HCT116 (cell line): Measurements from ENCODE around the gene SVIL. TPM values are rescaled to one million over a fixed set of nuclear protein-coding genes. Genes with fewer than 3 reads are reported as not detected.

Experiments
- ATAC-seq: fragments of 200-7000 bp; cut with Tn5 transposase; 2 replicates; pipeline ENCODE4 v1.9.1; 2020; ENCODE audit warnings: mild to moderate bottlenecking, moderate library complexity
- BruUV-seq: library from RNA; stranded (reverse); fragments of 400-500 nt; replicated peaks from 2 replicates; lab custom pipeline; 2021; lab: Mats Ljungman, UMichigan
- CTCF ChIA-PET: fragments of 300-600 bp; sonication (Branson Sonifier 250); formaldehyde crosslinking; loops from one replicate; lab custom pipeline; 2021; ENCODE audit warnings: antibody characterized with exemption; lab: Charles Lee
- POLR2A ChIA-PET: fragments of 300-600, 350-600 bp; sonication (Branson Sonifier 250); formaldehyde crosslinking; loops from one replicate; lab custom pipeline; 2021; ENCODE audit warnings: antibody characterized with exemption; lab: Charles Lee
- RAD21 ChIA-PET, 2 experiments: fragments of 300-600 bp; sonication (Branson Sonifier 250); formaldehyde crosslinking; loops; one replicate each; lab custom pipeline; 2023; ENCODE audit warnings: low total read pairs in 2 of 2; ENCODE audit not compliant: uncharacterized antibody in 2 of 2, unreplicated experiment in 2 of 2, low non-redundant PET in 1 of 2; lab: Charles Lee
- DNase-seq: peaks from one replicate; pipeline ENCODE4 v3.0.0-alpha.2; 2010; ENCODE audit warnings: low read depth, low spot score
- H2AFZ ChIP-seq: fragments of 200-600 bp; shearing (Covaris generic), sonication (generic); 2 replicates; pipeline ENCODE4 v1.6.1; 2017; ENCODE audit warnings: low read depth, mixed run types, mixed read lengths, antibody characterized with exemption, low read length; ENCODE audit not compliant: poor library complexity, severe bottlenecking
- H3K27ac ChIP-seq: 2 replicates; pipeline ENCODE4 v1.5.1; 2012; ENCODE audit warnings: low read depth, low read length
- H3K27me3 ChIP-seq: fragments of 200-600 bp; sonication (generic); 2 replicates; pipeline ENCODE4 v1.6.1; 2016; ENCODE audit warnings: mixed run types, low read length, mixed read lengths; ENCODE audit not compliant: insufficient read depth
- H3K36me3 ChIP-seq, 2 experiments: fragments of 200-500 bp in 1 of 2; fragments of 200-600 bp in 1 of 2; sonication (Bioruptor generic) in 1 of 2; sonication (generic) in 1 of 2; 2 replicates each; pipeline versions ENCODE4 v1.5.1 to v1.6.1; 2014 to 2016; ENCODE audit warnings: low read length in 2 of 2, inconsistent platforms in 1 of 2, mixed read lengths in 1 of 2, mixed run types in 1 of 2; ENCODE audit not compliant: insufficient read depth in 2 of 2, control insufficient read depth in 1 of 2
- H3K4me1 ChIP-seq, 2 experiments: fragments of 200-600 bp in 1 of 2; sonication (generic) in 1 of 2; 2 replicates each; pipeline versions ENCODE4 v1.5.1 to v1.6.1; 2012 to 2017; ENCODE audit warnings: low read length in 2 of 2, inconsistent platforms in 1 of 2, mild to moderate bottlenecking in 1 of 2, mixed read lengths in 1 of 2, mixed run types in 1 of 2, moderate library complexity in 1 of 2; ENCODE audit not compliant: insufficient read depth in 2 of 2, control insufficient read depth in 1 of 2
- H3K4me2 ChIP-seq: fragments of 200-600 bp; sonication (generic); 2 replicates; pipeline ENCODE4 v1.6.1; 2017; ENCODE audit warnings: mixed run types, low read length, mixed read lengths
- H3K4me3 ChIP-seq, 2 experiments: fragments of 200-600 bp in 1 of 2; sonication (generic) in 1 of 2; replicated peaks in 1 of 2; 2 replicates each; pipeline ENCODE4 v1.5.1; 2011 to 2016; ENCODE audit warnings: low read length in 2 of 2, control low read depth in 1 of 2, low read depth in 1 of 2, mild to moderate bottlenecking in 1 of 2, mixed read lengths in 1 of 2, mixed run types in 1 of 2
- H3K79me2 ChIP-seq: fragments of 200-600 bp; sonication (generic); 2 replicates; pipeline ENCODE4 v1.6.1; 2017; ENCODE audit warnings: mild to moderate bottlenecking, mixed run types, low read length, moderate library complexity, mixed read lengths; ENCODE audit not compliant: insufficient read depth
- H3K9ac ChIP-seq: fragments of 200-600 bp; sonication (generic); 2 replicates; pipeline ENCODE4 v1.6.1; 2016; ENCODE audit warnings: low read length, mixed read lengths
- H3K9me2 ChIP-seq: fragments of 200-600 bp; sonication (generic), shearing (Covaris generic); 2 replicates; pipeline ENCODE4 v1.6.1; 2017; ENCODE audit warnings: mixed run types, mild to moderate bottlenecking, moderate library complexity; ENCODE audit not compliant: insufficient read depth
- H3K9me3 ChIP-seq, 2 experiments: fragments of 200-500 bp in 1 of 2; fragments of 200-600 bp in 1 of 2; sonication (Bioruptor generic) in 1 of 2; sonication (generic) in 1 of 2; 2 replicates each; pipeline ENCODE4 v1.6.1; 2014 to 2017; ENCODE audit warnings: low read length in 2 of 2, mixed read lengths in 2 of 2, inconsistent platforms in 1 of 2, low read depth in 1 of 2, mild to moderate bottlenecking in 1 of 2, mixed run types in 1 of 2, moderate library complexity in 1 of 2; ENCODE audit not compliant: control insufficient read depth in 1 of 2, insufficient read depth in 1 of 2
- H4K20me1 ChIP-seq: fragments of 200-600 bp; sonication (generic), shearing (Covaris generic); 2 replicates; pipeline ENCODE4 v1.6.1; 2017; ENCODE audit warnings: mixed run types, mild to moderate bottlenecking, moderate library complexity; ENCODE audit not compliant: insufficient read depth
- ATF3 ChIP-seq: IDR thresholded peaks from 2 replicates; pipeline ENCODE4 v1.6.1; 2012
- CTCF ChIP-seq, 3 experiments: fragments of 200-600 bp in 1 of 3; sonication (generic) in 1 of 3; IDR thresholded peaks in 2 of 3; conservative IDR thresholded peaks in 1 of 3; 2 replicates each; pipeline ENCODE4 v1.5.1; 2012 to 2017; ENCODE audit warnings: low read depth in 2 of 3, low read length in 2 of 3, antibody characterized with exemption in 1 of 3, borderline replicate concordance in 1 of 3, control low read depth in 1 of 3, mild to moderate bottlenecking in 1 of 3, mixed read lengths in 1 of 3, mixed run types in 1 of 3, moderate library complexity in 1 of 3; ENCODE audit not compliant: insufficient read depth in 1 of 3
- EGR1 ChIP-seq: IDR thresholded peaks from 2 replicates; pipeline ENCODE4 v1.6.1; 2012; ENCODE audit warnings: low read depth
- ELF1 ChIP-seq: IDR thresholded peaks from 2 replicates; pipeline ENCODE4 v1.6.1; 2012; ENCODE audit warnings: low read depth, borderline replicate concordance
- EZH2 ChIP-seq: fragments of 200-600 bp; sonication (generic); IDR thresholded peaks from 2 replicates; pipeline ENCODE4 v1.6.1; 2017; ENCODE audit warnings: antibody characterized with exemption, mixed run types
- JUND ChIP-seq: IDR thresholded peaks from 2 replicates; pipeline ENCODE4 v1.6.1; 2012
- POLR2A ChIP-seq: IDR thresholded peaks from 2 replicates; pipeline ENCODE4 v1.7.0; 2011; ENCODE audit warnings: borderline replicate concordance; ENCODE audit not compliant: insufficient read depth, insufficient read length; ENCODE audit errors: extremely low read depth
- POLR2AphosphoS5 ChIP-seq: IDR thresholded peaks from 2 replicates; pipeline ENCODE4 v1.6.1; 2011; ENCODE audit warnings: mild to moderate bottlenecking, low read depth, low read length, moderate library complexity
- RAD21 ChIP-seq: IDR thresholded peaks from 2 replicates; pipeline ENCODE4 v1.6.1; 2012; ENCODE audit warnings: low read depth, mild to moderate bottlenecking
- REST ChIP-seq: IDR thresholded peaks from 2 replicates; pipeline ENCODE4 v1.6.1; 2012; ENCODE audit warnings: low read depth
- SIN3A ChIP-seq: IDR thresholded peaks from 2 replicates; pipeline ENCODE4 v1.6.1; 2012; ENCODE audit warnings: low read depth
- SRF ChIP-seq: IDR thresholded peaks from 2 replicates; pipeline ENCODE4 v1.6.1; 2012; ENCODE audit warnings: low read depth
- YY1 ChIP-seq: IDR thresholded peaks from 2 replicates; pipeline ENCODE4 v1.6.1; 2011; ENCODE audit warnings: low read length, low read depth, moderate library complexity, mild to moderate bottlenecking; ENCODE audit not compliant: insufficient replicate concordance; ENCODE audit errors: extremely low read depth
- ZFX ChIP-seq: fragments of 450-650 bp; IDR thresholded peaks from 2 replicates; pipeline ENCODE4 v1.6.1; 2017
- ZNF274 ChIP-seq: fragments of 200-500 bp; sonication (Bioruptor generic); IDR thresholded peaks from 2 replicates; pipeline ENCODE4 v1.6.1; 2014; ENCODE audit warnings: mild to moderate bottlenecking, low read depth, low read length, inconsistent platforms
- intact Hi-C: fragments of 100-400 bp; cut with micrococcal nuclease; formaldehyde crosslinking; loops from 2 replicates; pipeline ENCODE4 v1.10.0; 2022
- total RNA-seq: library from RNA; stranded (reverse); gene quantifications from one replicate; pipeline ENCODE4 v1.2.1, GENCODE V29; 2021; ENCODE audit not compliant: unreplicated experiment

Gene SVIL
- total RNA-seq, 1 experiment from 2014 or later: 27.0 TPM

- Histone ChIP-seq H3K4me1 (peaks cover 42 to 46% of the 10 kb centered on the region in 2 experiments), H3K36me3 (no peaks in the 10 kb centered on the region), H4K20me1 (no peaks in the 10 kb centered on the region), H3K4me2 (no peak overlapping the region), H3K27me3 (no peaks in the 10 kb centered on the region), H3K9ac (no peak overlapping the region), H2AFZ (no peak overlapping the region), H3K79me2 (peaks cover 24% of the 10 kb centered on the region), H3K4me3 (no peak overlapping the region), H3K27ac (no peak overlapping the region), H3K9me3 (no peaks in the 10 kb centered on the region), H3K9me2 (no peaks in the 10 kb centered on the region)
- ChIA-PET POLR2A (no interaction called here), CTCF (no interaction called here), RAD21 (no interaction called here)
- no peak for TF ChIP-seq SRF
- TF ChIP-seq POLR2AphosphoS5: no peak
- no peak for TF ChIP-seq ZFX
- TF ChIP-seq ZNF274: no peak
- TF ChIP-seq POLR2A: no peak
- no peak for TF ChIP-seq REST
- TF ChIP-seq ELF1: no peak
- no peak for TF ChIP-seq JUND
- no peak for TF ChIP-seq EGR1
- no peak for TF ChIP-seq ATF3
- no peak for TF ChIP-seq CTCF (IDR thresholded peaks at IDR 0.05 in 2 of 3, conservative IDR thresholded peaks at IDR 0.05 in 1 of 3; ENCODE audit: borderline replicate concordance in 1 of 3, insufficient read depth in 1 of 3, low read depth in 2 of 3, low read length in 2 of 3)
- TF ChIP-seq SIN3A: no peak
- TF ChIP-seq YY1: no peak
- no peak for TF ChIP-seq EZH2
- TF ChIP-seq RAD21: no peak
- DNase-seq: no peak
- intact Hi-C loops: no loop called here
- BruUV-seq: no TSS peak
- no peak for ATAC-seq
These were observed 3.8 kb downstream of the SVIL start for GRCh38 chr10:29631049-29631339.
